Right lobe of liver (tissue), 6 donors: Measurements from ENCODE around the gene IL6ST. TPM values are rescaled to one million over a fixed set of nuclear protein-coding genes. Genes with fewer than 3 reads are reported as not detected.

Source experiments
- ATAC-seq, 4 donors: fragments of 200-7000 bp; cut with Tn5 transposase; one replicate each; pipeline ENCODE4 v1.9.1; 2020; ENCODE audit warnings: mild to moderate bottlenecking in 4 of 4, moderate library complexity in 4 of 4
- DNase-seq, 3 donors: peaks; one replicate each; pipeline ENCODE4 v3.0.0-alpha.2; 2020
- H3K27ac ChIP-seq, 3 donors: fragments of 200-600 bp; one replicate each; pipeline ENCODE4 v1.8.0; 2022
- H3K27me3 ChIP-seq, 2 donors: fragments of 200-600 bp; one replicate each; pipeline ENCODE4 v1.8.0; 2022
- H3K36me3 ChIP-seq, 4 donors: fragments of 200-600 bp; sonication (generic) in 1 of 4; one replicate each; pipeline versions ENCODE4 v1.5.1 to v1.8.0; 2017 to 2022; ENCODE audit warnings: control low read depth in 1 of 4
- H3K4me1 ChIP-seq, 4 donors: fragments of 200-600 bp; sonication (generic) in 1 of 4; one replicate each; pipeline versions ENCODE4 v1.5.1 to v1.8.0; 2017 to 2022; ENCODE audit warnings: control low read depth in 1 of 4
- H3K4me3 ChIP-seq, 3 donors: fragments of 200-600 bp; one replicate each; pipeline ENCODE4 v1.8.0; 2022
- H3K9me3 ChIP-seq, 4 donors: fragments of 200-600 bp; sonication (generic) in 1 of 4; one replicate each; pipeline versions ENCODE4 v1.5.1 to v1.8.0; 2017 to 2022; ENCODE audit warnings: control low read depth in 1 of 4
- POLR2A ChIP-seq: fragments of 450-650 bp; IDR thresholded peaks from one replicate; pipeline ENCODE4 v1.6.1; 2017; ENCODE audit warnings: antibody characterized with exemption, mild to moderate bottlenecking
- WGBS: methylation state at CpG from one replicate; pipeline ENCODE4 v1.1.6; 2018; ENCODE audit warnings: low coverage, low lambda C conversion rate; ENCODE audit not compliant: insufficient coverage; ENCODE audit errors: missing lambda C conversion rate; 5-methylcytosine and 5-hydroxymethylcytosine counted together
- intact Hi-C, 2 donors: fragments of 100-400 bp; cut with DNase I; formaldehyde crosslinking; loops; one replicate each; pipeline versions ENCODE4 v1.11.2 to v1.14.1; 2022
- total RNA-seq, 6 experiments: library from RNA; depleted of rRNA in 2 of 6; stranded (reverse); fragments of >200 nt in 2 of 6; fragmentation: NEBNext Ultra II Directional in 3 of 6; extraction: Animal tissue kit (Norgen Biotek cat#: 25700) in 3 of 6; gene quantifications; one replicate each; pipeline versions ENCODE4 v1.1.0 to v1.2.4, GENCODE V29; 2016 to 2023
- TF ChIP-seq, protein P1 (sequence below), 4 donors: fragments of 200-600 bp in 3 of 4; fragments of 450-650 bp in 1 of 4; IDR thresholded peaks; one replicate each; pipeline versions ENCODE4 v1.5.1 to v1.8.0; 2016 to 2022; ENCODE audit warnings: antibody characterized with exemption in 4 of 4, mild to moderate bottlenecking in 2 of 4
- donor health status: DM: no; HTN: yes; CAD: no.
- donor health status: DM: no; HTN: no; CAD: no.
- donor health status: DM: no; HTN: no; CAD: no.
- donor health status: DM: no; HTN: yes; CAD: no.
- donor health status: DM: no; HTN: yes; CAD: no.

The IL6ST gene
- total RNA-seq, 6 experiments from 2014 or later, result 150 to 341 (median 278) TPM

DNA sequence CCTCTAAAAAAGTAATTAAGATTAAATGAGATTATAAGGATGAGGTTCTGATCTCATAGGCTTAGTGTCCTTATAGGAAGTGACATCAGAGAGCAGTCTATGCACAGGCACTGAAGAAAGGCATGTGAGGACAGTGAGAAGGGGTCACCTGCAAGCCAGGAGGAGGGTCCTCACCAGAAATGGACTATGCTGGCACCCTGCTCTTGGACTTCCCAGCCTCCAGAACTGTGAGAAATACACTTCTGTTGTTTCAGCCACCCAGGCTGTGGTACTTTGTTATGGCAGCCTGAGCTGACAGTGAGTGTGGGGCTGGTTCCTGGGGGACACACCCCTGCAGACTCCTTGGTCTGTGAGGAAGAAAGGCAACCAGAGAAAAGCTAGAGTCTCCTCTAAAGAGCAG lies 34.7 kb upstream of the IL6ST start:
- Histone ChIP-seq H3K9me3 (no peaks in the 10 kb centered on the region), H3K27ac (peak overlapping the region; percentile 72 to 77 (median 76)), H3K27me3 (no peaks in the 10 kb centered on the region), H3K4me3 (no peak overlapping the region), H3K4me1 (peaks cover 0 to 29% (median 3%) of the 10 kb centered on the region in 4 donors), H3K36me3 (no peaks in the 10 kb centered on the region)
- no peak for DNase-seq
- intact Hi-C loops, result no loop called here
- no peak for TF ChIP-seq POLR2A
- TF ChIP-seq, protein P1, sequence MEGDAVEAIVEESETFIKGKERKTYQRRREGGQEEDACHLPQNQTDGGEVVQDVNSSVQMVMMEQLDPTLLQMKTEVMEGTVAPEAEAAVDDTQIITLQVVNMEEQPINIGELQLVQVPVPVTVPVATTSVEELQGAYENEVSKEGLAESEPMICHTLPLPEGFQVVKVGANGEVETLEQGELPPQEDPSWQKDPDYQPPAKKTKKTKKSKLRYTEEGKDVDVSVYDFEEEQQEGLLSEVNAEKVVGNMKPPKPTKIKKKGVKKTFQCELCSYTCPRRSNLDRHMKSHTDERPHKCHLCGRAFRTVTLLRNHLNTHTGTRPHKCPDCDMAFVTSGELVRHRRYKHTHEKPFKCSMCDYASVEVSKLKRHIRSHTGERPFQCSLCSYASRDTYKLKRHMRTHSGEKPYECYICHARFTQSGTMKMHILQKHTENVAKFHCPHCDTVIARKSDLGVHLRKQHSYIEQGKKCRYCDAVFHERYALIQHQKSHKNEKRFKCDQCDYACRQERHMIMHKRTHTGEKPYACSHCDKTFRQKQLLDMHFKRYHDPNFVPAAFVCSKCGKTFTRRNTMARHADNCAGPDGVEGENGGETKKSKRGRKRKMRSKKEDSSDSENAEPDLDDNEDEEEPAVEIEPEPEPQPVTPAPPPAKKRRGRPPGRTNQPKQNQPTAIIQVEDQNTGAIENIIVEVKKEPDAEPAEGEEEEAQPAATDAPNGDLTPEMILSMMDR (IDR thresholded peaks at IDR 0.05), result no peak
- ATAC-seq, result no peak

DNA sequence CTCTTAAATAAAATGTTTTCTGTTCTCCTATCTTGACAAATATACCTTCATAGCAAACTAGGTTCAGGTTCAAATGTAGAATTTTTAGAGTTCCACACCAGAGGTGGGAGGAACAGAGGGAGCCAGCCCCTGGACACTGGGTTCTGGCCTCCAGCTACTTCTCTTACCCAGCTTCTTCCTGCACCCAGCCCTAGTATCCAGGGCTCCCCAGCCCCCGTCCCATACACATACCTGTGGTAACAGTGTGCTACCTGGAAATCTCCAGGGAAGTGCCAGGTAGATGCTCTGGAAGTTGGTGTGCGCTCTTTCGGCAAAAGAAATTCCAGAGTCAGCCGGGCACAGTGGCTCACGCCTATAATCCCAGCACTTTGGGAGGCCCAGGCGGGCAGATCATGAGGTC lies 33.9 kb upstream of the IL6ST start:
- H3K36me3 ChIP-seq, result no peaks in the 10 kb centered on the region
- intact Hi-C loops, result no loop called here
- peaks cover 0 to 33% (median 3%) of the 10 kb centered on the region in 4 donors for H3K4me1 ChIP-seq
- H3K9me3 ChIP-seq, result no peaks in the 10 kb centered on the region
- no peak overlapping the region for H3K4me3 ChIP-seq
- no peak for TF ChIP-seq POLR2A
- TF ChIP-seq, protein P1 (IDR thresholded peaks at IDR 0.05), result no peak
- 100% methylated on average over 6 of the region's 6 CpGs for WGBS
- ATAC-seq (no peak), DNase-seq (no peak)
- no peaks in the 10 kb centered on the region for H3K27me3 ChIP-seq
- peak overlapping the region in 2 of 3 donors; percentile 72 to 77 for H3K27ac ChIP-seq

DNA sequence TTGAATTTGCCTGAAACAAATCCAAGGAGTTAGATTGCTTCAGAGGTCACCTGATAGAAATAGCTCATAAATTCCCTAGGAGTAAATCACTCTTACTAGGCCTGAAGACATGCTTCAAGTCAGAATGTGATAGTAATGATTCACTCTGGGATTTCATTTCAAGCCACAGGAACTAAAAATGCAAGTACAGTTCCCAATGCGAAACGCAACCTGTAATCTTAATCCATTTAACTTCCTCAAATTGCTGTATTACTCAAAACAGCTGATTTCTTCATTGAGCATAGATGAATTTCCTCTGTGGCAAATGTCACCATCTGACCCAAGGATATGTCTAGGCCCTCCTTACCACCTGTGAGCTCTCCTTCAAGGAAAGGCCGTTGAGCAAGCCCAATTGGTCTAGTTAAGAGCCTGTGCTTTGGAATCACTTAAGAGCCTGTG lies 32.1 kb upstream of the IL6ST start:
- Histone ChIP-seq H3K9me3 (no peaks in the 10 kb centered on the region), H3K4me3 (no peak overlapping the region), H3K36me3 (no peaks in the 10 kb centered on the region), H3K27me3 (no peaks in the 10 kb centered on the region), H3K27ac (peak overlapping the region in 2 of 3 donors; percentile 4 to 86), H3K4me1 (peaks cover 0 to 34% (median 3%) of the 10 kb centered on the region in 4 donors)
- DNase-seq (no peak), ATAC-seq (peak in 1 of 4 donors; percentile 6)
- WGBS, result 44% methylated on average over 3 of the region's 3 CpGs
- intact Hi-C loops, result no loop called here
- TF ChIP-seq, protein P1 (IDR thresholded peaks at IDR 0.05), result no peak
- TF ChIP-seq POLR2A, result no peak

DNA sequence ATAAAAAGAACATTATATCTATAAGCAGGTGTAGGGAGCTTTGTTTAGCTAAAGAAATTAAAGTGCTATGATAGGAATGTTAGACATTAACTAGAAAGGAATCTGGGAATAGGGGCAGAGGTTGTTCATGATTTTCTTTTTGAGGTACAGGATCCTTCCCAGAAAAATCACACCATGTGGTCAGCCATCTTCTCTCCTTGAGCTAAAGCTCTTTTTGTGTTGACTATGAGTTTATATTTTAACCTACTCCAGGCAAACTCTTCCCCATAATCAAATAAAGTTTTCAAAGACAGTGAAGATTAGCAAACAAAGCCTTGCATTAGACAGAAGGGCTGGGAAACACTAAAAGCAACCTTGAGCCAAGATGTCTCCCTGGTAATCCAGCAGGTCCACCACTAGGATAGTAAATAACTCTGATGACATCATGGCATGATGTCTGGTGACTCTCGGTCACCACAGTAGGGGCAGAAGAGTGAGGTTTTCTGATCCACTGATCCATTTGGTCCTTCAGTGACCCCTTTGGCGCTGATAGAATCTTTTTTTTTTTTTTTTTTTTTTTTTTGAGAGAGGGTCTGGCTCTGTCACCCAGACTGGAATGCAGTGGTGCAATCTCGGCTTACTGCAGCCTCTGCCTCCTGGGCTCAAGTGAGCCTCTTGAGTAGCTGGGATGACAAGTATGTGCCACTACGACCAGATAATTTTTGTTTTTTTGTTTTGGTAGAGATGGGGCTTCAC lies 30.6 kb upstream of the IL6ST start:
- 30% methylated on average over 4 of the region's 4 CpGs for WGBS
- H3K4me3 ChIP-seq, result no peak overlapping the region
- no peaks in the 10 kb centered on the region for H3K9me3 ChIP-seq
- no peak for TF ChIP-seq POLR2A
- TF ChIP-seq, protein P1 (IDR thresholded peaks at IDR 0.05), result peak in 1 of 4 donors; percentile 27
- H3K27ac ChIP-seq, result peak overlapping the region; percentile 74 to 86 (median 79)
- H3K27me3 ChIP-seq, result no peaks in the 10 kb centered on the region
- intact Hi-C loops, result no loop called here
- peaks cover 0 to 33% (median 3%) of the 10 kb centered on the region in 4 donors for H3K4me1 ChIP-seq
- DNase-seq, result peak in 1 of 3 donors; percentile 60
- no peaks in the 10 kb centered on the region for H3K36me3 ChIP-seq
- peak; percentile 84 to 93 (median 90) for ATAC-seq
